ENCODE measurements around the gene PXYLP1.

The PXYLP1 gene

DNA sequence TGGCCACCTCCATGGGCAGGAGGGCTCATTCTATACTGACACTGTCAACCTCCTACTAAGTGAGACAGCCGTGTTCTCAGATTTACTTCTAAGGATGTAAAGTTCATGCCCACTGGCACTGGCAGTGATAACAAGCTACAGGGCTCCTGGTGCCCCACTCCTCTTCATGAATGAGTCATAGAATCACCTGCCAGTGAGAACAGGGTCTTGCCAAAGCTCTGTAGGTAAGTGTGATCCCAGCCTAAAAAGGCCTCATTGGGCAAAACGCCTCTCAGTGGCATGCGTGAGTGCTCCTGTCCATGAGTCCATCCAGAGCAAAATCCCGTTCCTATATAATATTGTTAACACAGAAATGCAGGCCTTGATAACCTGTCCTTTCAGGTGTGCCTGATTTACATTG lies 17.4 kb downstream of the PXYLP1 start:
- DNase-seq (ENCODE audit: low read depth in 2 of 2): no peak

GRCh38 chr3:141250342-141250741 lies 18.7 kb downstream of the PXYLP1 start:
- DNase-seq (ENCODE audit: low read depth in 2 of 2): no peak

GRCh38 chr3:141250828-141251227 lies 19.2 kb downstream of the PXYLP1 start:
- no peak for DNase-seq (ENCODE audit: low read depth in 2 of 2)

GRCh38 chr3:141253326-141253725 lies 21.7 kb downstream of the PXYLP1 start:
- DNase-seq (ENCODE audit: low read depth in 2 of 2): no peak

GRCh38 chr3:141253811-141254210 lies 22.2 kb downstream of the PXYLP1 start:
- no peak for DNase-seq (ENCODE audit: low read depth in 2 of 2)

- no peak for DNase-seq (ENCODE audit: low read depth in 2 of 2)
These were observed 23.7 kb downstream of the PXYLP1 start for GRCh38 chr3:141255137-141255845.

- no peak for DNase-seq (ENCODE audit: low read depth in 2 of 2)
These were observed 24.2 kb downstream of the PXYLP1 start for GRCh38 chr3:141255846-141256261.

DNA sequence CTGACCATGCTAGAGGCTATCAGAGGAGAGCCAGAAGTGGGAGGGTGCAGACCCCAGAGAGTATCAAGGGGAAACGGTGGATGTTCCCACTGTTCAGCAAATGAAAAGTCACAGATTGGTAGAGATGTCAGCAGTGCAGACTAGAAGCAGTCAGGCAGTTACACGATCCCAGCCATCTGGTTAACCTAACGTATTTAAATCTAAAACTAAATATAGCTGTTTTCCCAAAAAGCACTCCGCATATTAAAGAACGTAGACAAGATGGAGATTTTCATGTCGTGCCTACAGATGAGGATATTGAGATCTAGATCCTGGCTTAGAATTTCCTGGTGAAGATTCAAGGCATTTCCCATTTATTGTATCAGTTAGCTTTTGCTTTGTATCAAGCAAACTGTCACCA lies 25.2 kb downstream of the PXYLP1 start:
- DNase-seq (ENCODE audit: low read depth in 2 of 2): no peak

- DNase-seq (ENCODE audit: low read depth in 2 of 2): no peak
These were observed 26.3 kb downstream of the PXYLP1 start for GRCh38 chr3:141257961-141258360.

DNA sequence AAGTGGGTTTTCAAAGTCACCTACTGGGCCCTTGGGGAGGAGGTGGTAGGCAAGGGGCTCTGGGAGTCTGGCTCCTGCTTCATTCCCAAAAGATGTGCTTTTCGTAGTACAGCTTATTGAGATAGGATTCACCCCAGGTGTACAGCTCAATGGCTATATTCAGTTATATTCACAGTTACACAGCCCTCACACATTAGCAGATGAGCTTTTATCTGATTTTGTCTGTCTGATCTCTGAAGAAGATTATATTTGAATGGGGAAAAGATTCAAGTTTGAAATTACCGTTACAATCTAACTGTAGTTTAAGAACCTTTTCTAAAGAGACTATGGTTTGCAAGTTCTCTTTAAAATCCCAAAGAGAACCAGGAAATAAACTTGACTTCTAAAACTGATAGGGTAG lies 27.3 kb downstream of the PXYLP1 start:
- no peak for DNase-seq (ENCODE audit: low read depth in 2 of 2)

DNA sequence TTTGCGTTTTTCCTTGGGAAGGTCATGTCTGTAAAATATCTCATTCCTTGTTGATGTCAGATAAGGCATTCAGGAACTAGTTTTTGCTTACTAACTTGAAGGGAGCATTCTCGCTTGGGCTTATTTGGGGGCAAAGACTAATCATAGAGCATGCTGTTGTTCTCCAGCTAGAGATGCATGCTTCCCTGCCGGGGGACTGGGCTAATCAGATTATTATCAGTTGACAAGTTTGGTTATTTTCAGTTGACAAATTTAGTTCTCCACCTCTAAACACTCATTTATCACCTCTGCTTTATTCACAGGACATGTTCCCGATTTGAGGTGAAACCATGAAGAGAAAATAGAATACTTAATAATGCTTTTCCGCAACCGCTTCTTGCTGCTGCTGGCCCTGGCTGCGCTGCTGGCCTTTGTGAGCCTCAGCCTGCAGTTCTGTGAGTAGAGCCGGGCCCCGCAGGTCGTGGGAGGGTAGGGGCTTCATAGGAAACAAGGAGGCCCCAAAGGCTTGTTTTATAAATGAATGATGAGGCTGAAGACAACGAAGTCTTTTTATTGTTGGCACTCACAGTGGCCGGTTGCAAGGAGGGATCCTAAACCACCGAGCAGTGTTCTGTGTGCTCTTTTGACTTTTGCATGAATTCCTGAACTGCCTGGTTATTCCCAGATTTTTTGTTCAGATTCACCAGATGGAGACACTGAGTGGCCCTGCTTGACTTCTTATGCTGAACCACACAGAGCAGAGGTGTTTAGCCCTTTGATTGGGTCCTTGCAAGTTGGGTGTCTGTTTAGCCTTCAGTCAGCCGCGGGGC lies 28.4 kb downstream of the PXYLP1 start:
- DNase-seq (ENCODE audit: low read depth in 2 of 2): no peak

DNA sequence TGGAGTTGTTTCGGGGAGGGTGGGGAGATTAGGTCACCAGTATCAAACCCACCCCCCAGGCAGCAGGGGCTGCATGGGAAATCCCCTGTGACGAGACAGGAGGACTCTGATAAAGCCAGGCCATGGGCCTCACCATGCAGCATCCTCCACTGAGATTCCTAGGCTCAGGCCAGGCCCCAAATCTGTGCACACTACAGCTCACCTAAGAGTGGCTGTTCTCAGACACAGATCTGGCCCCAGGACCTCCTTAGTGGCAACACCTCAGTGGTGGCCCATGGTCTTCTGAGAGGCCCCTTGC lies 29.0 kb downstream of the PXYLP1 start:
- DNase-seq (ENCODE audit: low read depth in 2 of 2): no peak

- DNase-seq (ENCODE audit: low read depth in 2 of 2): no peak
These were observed 30.1 kb downstream of the PXYLP1 start for GRCh38 chr3:141261472-141262307.

DNA sequence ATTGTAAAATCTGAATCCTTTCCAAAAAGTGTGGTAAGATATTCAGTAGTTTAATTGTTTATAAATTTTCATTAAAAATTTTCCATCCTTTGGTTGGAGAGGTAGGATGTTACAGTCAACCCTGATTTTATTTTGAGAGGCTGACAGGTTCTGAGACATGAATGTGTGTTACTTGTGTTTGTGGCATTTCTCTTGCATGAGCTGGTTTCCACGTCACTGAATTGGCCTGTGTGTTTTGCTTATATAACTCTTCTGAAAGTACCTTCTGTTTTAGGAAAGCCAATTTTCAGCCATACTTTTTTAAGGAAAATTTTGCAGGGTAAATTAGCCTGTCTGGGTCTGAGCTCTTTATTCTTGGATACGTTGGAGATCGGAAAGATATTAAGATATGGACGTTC lies 30.7 kb downstream of the PXYLP1 start:
- DNase-seq (ENCODE audit: low read depth in 2 of 2): no peak

DNA sequence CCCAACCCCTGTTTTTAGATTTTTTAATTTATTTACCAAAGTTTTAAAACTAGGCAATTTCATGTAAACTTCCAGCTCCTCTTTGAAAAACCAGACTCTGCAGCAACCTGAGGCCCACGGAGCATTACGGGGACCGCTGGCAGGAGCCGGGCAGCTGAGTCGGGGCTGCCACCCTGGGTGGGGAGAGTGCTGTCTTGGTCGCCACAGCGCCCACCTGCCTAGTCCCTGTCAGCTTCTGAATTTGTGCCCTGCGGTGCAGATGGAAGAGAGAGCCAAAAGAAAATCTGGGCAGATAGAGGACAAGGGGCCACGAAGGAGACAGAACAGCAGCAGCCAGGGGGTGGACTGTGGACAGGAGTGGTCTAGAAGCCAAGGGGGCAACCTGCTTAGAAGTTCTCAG lies 34.6 kb downstream of the PXYLP1 start:
- DNase-seq (ENCODE audit: low read depth in 2 of 2): no peak

DNA sequence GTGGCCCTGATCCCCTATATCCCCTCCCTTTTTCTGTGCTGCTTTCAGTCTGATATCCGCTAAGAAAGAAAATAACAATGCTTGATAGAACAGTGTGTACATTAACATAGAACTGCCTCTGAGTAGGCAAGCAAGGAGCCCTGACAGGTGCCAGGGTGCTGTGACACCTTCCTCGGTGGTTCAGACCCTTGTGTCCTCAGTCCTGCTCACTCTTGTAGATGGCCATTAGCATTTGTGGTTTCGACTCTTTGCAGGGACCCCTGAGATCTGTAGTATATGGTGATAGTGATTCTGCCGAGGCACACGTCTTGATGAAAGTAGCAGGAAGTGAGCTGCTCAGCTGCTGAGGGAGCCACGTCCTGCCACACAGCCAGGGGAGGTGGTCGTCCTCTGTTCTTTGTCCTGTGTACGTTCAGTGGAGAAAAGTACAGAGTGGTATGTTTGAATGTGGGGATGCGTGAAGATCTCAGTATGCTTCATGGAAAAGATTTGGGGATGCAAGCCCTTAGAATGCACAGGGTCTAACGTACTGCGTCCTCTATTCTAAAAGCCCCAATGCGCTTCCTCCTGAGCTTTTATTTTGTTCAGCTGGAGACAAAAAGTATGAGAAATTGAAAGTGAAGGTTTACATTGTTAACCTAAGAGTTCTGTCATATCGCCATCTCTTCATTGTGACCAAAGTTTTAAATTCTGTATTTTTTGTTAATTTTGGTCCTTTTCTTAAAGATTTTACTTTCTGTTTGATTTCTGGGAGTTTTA lies 35.4 kb downstream of the PXYLP1 start:
- DNase-seq (ENCODE audit: low read depth in 2 of 2): no peak

DNA sequence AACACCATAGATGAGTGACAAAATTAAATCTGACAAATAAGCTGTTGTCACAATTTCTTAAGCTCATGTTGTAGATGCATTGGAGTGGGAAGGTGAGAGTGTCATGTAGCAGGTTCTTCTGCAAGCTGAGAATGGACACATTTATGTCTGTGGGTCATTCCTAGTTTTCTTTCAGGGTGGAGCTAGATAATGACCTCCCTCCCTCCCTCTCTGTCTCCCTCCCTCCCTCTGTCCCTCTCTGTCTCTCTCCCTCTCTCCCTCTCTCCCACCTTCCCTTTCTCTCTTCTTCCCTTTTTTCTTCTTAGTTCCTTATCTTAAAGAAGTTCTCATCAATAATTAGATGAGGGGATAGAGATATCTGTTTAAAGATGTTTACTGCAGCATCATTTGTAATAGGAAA lies 36.0 kb downstream of the PXYLP1 start:
- no peak for DNase-seq (ENCODE audit: low read depth in 2 of 2)

DNA sequence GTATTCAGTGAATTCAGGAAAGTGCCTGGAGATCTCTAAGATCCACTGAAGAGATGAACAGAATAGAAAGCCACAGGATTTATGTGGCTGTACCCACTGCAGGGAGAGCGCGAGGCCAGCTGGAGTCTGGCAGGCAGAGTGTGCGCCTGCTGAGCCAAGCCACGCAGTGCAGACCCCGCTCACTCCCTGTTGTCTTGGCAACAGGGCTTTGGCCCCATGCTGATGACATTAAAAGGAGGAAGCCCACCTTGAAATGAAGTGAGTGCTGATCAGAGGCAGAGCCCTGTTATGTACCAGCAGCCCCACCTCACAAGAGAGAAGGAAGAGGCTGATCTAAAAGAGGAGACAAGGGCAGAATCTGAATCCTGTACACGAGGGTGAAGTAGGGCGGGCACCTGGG lies 36.7 kb downstream of the PXYLP1 start:
- DNase-seq (ENCODE audit: low read depth in 2 of 2): no peak

GRCh38 chr3:141268791-141269190 lies 37.2 kb downstream of the PXYLP1 start:
- DNase-seq (ENCODE audit: low read depth in 2 of 2): no peak

GRCh38 chr3:141269961-141270360 lies 38.3 kb downstream of the PXYLP1 start:
- no peak for DNase-seq (ENCODE audit: low read depth in 2 of 2)

DNA sequence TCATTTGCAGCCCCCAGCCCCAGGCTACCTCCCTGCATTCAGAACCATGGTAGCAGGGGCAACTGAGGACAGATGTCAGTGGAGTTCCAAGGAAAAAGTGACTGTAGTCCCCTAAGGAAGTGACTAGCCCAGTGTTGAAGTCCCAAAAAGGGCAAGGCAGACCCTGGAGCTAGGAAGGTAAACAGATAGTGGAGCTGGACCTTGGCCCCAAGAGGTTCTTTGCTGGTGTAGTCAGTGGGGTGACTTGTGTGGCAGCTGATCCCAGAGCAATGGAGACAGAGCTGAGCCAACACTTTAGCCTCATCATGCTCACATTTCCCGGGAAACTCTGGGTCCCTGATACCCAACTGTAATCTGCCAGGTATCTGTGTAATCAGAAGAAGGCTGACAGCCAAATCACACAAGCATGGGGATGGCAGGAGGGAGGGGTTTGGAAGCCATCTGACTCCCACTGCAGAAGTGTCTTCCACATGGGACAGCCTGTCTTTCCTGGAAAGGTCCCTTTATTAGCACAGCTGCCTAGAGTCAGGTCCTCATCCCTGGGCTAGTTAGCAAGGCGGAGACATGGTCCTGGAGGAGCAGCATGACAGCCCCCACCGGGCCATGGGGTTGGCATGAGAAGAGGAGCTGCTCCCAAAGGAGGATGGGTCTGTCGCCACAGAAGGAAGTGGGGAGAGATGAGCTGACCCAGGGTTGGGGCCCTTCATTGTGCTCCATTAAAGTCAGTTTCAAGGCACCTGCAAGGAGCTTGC lies 39.8 kb downstream of the PXYLP1 start:
- no peak for DNase-seq (ENCODE audit: low read depth in 2 of 2)
